ENCODE measurements around the gene TSGA10.

DNA sequence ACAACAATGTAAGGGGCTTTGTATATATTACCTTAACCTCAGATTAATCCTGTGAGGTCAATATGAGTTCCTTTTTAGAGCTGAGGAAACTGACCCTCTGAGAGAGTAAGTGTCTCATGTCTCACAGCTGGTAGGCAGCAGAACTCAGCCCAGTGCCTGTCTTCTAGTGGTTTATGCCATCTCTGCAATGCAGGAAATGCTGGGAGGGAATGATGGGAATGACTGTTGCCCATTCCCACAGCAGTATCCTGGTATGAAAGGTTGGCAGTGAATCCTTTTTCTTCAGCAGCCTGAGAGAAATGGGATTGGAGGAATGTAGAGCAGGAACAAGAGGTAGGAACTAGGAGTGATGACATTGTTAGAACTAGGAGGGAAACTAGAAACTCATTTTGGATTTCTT is 32.3 kb upstream of the TSGA10 start:
- TF ChIP-seq CTCF (IDR thresholded peaks at IDR 0.05 in 2 of 3, conservative IDR thresholded peaks at IDR 0.05 in 1 of 3; ENCODE audit: borderline replicate concordance in 1 of 3, insufficient read depth in 1 of 3, low read depth in 2 of 3, low read length in 2 of 3): no peak
- TF ChIP-seq POLR2AphosphoS5 (IDR thresholded peaks at IDR 0.05; ENCODE audit: low read depth, low read length): no peak
- TF ChIP-seq SRF (IDR thresholded peaks at IDR 0.05; ENCODE audit: low read depth): no peak

Measured in HCT116 (cell line).